RWPE2 (cell line): Measurements from ENCODE around the gene KAZN.

Experiments
- ATAC-seq: fragments of 200-7000 bp; cut with Tn5 transposase; 3 replicates; pipeline ENCODE4 v1.9.1; 2021; ENCODE audit warnings: low read depth
- DNase-seq: peaks from one replicate; pipeline ENCODE4 v3.0.0-alpha.2; 2020; ENCODE audit warnings: low spot score
- H3K27ac ChIP-seq: fragments of 450-650 bp; 2 replicates; pipeline ENCODE4 v1.5.1; 2017; ENCODE audit warnings: mild to moderate bottlenecking; ENCODE audit not compliant: poor library complexity, severe bottlenecking
- H3K27me3 ChIP-seq: fragments of 250-450 bp; sonication (Bioruptor Pico); 2 replicates; pipeline ENCODE4 v1.5.1; 2021; ENCODE audit warnings: mild to moderate bottlenecking, moderate library complexity; ENCODE audit not compliant: insufficient read depth, poor library complexity, severe bottlenecking
- H3K36me3 ChIP-seq: fragments of 250-450 bp; sonication (Bioruptor Pico); 2 replicates; pipeline ENCODE4 v1.5.1; 2020; ENCODE audit warnings: low read depth, mild to moderate bottlenecking, moderate library complexity
- H3K4me1 ChIP-seq: fragments of 250-450 bp; sonication (Bioruptor Pico); 2 replicates; pipeline ENCODE4 v1.5.1; 2021; ENCODE audit warnings: mild to moderate bottlenecking, moderate library complexity; ENCODE audit not compliant: insufficient read depth, poor library complexity, severe bottlenecking
- H3K4me3 ChIP-seq: fragments of 250-450 bp; sonication (Bioruptor Pico); 2 replicates; pipeline ENCODE4 v1.5.1; 2021; ENCODE audit warnings: mild to moderate bottlenecking, moderate library complexity; ENCODE audit not compliant: severe bottlenecking
- H3K9me3 ChIP-seq: fragments of 250-450 bp; sonication (Bioruptor Pico); 2 replicates; pipeline ENCODE4 v1.5.1; 2021; ENCODE audit warnings: mild to moderate bottlenecking, moderate library complexity; ENCODE audit not compliant: severe bottlenecking
- TF ChIP-seq, protein P1 (sequence below): fragments of 450-650 bp; IDR thresholded peaks from one replicate; pipeline ENCODE4 v1.5.1; 2017; ENCODE audit warnings: mild to moderate bottlenecking, moderate library complexity; ENCODE audit not compliant: poor library complexity, severe bottlenecking

KAZN gene

DNA sequence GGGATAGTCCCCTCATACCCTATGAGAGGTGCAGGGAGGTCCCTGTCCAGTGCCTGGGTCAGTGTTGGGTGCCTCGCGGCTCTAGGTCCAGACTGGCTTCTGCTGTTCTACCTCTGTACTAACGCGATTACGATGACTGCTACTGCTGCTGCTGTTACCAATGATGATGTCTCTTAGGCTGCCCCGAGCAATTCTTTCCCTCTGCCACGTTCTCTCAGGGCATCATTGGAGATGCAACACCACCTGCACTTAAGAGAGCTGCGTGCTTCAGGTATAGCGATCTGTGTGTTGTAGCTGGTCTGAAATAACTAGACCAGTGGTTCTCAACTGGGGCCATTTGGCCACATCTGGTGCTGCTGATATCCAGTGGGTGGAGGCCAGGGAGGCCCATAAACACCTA, 36.9 kb downstream of the KAZN start:
- Histone ChIP-seq H3K27me3 (no peaks in the 10 kb centered on the region), H3K27ac (no peak overlapping the region), H3K4me1 (no peaks in the 10 kb centered on the region), H3K36me3 (no peaks in the 10 kb centered on the region), H3K4me3 (no peak overlapping the region), H3K9me3 (no peaks in the 10 kb centered on the region)
- no peak for ATAC-seq
- DNase-seq, result no peak
- TF ChIP-seq, protein P1, sequence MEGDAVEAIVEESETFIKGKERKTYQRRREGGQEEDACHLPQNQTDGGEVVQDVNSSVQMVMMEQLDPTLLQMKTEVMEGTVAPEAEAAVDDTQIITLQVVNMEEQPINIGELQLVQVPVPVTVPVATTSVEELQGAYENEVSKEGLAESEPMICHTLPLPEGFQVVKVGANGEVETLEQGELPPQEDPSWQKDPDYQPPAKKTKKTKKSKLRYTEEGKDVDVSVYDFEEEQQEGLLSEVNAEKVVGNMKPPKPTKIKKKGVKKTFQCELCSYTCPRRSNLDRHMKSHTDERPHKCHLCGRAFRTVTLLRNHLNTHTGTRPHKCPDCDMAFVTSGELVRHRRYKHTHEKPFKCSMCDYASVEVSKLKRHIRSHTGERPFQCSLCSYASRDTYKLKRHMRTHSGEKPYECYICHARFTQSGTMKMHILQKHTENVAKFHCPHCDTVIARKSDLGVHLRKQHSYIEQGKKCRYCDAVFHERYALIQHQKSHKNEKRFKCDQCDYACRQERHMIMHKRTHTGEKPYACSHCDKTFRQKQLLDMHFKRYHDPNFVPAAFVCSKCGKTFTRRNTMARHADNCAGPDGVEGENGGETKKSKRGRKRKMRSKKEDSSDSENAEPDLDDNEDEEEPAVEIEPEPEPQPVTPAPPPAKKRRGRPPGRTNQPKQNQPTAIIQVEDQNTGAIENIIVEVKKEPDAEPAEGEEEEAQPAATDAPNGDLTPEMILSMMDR, result no peak

DNA sequence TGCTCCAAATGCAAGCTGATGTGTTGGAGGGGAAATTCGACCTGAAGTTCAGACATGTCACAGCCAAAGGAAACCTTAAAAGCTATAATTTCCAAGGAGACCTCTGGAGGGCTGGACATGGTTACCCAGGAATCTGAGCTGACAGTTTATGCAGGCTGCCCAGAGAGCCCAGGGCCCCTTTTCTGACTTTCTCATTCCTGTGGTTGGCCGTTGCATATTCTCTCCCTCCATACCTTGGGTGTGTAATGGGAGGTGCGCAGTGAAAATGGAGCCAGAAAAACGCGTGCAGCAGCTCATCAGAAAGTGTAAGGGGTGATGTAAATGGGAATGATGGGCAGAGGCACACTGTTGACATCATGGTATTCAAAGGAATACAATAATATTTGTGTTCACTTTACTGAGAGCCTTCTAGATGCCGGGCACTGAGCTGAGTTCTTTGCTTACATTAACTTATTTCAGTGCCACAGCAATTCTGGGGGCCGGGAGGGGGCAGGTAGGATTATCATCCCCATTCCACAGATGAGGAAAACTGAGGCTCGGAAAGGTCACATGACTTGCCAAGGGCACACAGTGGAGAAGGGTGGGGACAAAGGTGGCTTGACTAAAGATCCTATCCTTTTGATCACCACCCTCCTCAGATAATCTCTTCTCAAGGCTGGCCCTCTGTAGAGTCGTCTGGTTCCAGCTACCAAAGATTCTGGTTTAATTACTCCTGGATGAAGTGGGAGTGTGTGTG, 38.6 kb downstream of the KAZN start:
- DNase-seq (no peak), ATAC-seq (no peak)
- Histone ChIP-seq H3K9me3 (no peaks in the 10 kb centered on the region), H3K36me3 (no peaks in the 10 kb centered on the region), H3K4me3 (no peak overlapping the region), H3K27ac (no peak overlapping the region), H3K27me3 (no peaks in the 10 kb centered on the region), H3K4me1 (no peaks in the 10 kb centered on the region)
- TF ChIP-seq, protein P1, result no peak

DNA sequence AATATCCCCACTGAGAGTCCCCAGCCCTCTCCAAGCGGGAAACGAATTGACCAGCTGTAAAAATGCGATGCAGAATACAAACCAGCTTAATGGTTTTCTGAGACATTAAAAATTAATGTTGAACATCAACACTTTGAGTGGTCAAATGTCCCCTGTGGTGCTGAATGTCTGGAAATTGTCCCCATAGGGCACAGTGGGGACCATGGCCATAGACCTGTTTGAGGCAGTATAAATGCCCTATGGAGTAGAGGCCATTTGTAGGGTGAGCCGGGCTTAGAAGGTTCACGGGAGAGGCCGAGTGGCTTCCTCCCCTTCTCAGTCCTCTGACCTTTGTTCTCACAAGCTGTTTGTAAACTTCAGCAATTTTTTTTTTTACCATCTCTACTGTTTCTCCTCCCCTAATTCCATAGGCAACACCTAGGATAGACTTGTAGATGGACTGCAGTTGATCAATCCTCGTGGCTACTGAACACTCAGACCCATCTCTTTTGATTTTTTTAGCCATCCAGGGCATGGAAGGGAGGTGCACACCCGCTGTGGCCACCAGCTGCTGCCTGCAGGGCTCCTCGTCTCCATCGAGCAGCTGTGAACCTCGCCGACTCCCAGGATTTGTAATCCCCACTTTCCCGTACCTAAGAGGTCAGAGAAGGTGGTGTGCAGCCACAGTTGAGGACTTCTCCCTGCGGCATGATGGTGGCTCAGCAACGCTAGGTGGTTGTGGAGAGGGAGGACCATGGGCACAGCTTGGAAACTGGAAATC, 41.0 kb downstream of the KAZN start:
- Histone ChIP-seq H3K4me3 (no peak overlapping the region), H3K36me3 (no peaks in the 10 kb centered on the region), H3K4me1 (no peaks in the 10 kb centered on the region), H3K27ac (no peak overlapping the region), H3K27me3 (no peaks in the 10 kb centered on the region), H3K9me3 (no peaks in the 10 kb centered on the region)
- ATAC-seq, result no peak
- TF ChIP-seq, protein P1, result no peak
- no peak for DNase-seq

DNA sequence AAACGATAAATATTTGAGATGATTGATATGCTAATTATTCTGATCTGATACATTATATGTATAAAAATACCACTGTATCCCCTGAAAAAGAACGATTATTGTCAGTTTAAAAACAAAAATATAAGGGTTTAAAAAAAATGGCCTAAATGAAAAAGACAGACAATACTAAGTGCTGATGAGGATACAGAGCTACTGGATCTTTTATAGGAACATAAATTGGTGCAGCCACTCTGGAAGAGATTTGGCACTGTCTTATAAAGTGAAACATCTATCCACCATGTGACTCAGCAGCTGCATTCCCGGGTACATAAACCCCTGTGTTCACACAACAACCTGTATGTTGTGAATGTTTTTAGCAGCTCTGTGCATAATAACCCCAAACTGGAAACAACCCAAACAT, 44.2 kb downstream of the KAZN start:
- Histone ChIP-seq H3K4me1 (no peaks in the 10 kb centered on the region), H3K27me3 (no peaks in the 10 kb centered on the region), H3K36me3 (no peaks in the 10 kb centered on the region), H3K27ac (no peak overlapping the region), H3K9me3 (peaks cover 4% of the 10 kb centered on the region), H3K4me3 (no peak overlapping the region)
- DNase-seq, result no peak
- ATAC-seq, result no peak
- TF ChIP-seq, protein P1, result no peak

DNA sequence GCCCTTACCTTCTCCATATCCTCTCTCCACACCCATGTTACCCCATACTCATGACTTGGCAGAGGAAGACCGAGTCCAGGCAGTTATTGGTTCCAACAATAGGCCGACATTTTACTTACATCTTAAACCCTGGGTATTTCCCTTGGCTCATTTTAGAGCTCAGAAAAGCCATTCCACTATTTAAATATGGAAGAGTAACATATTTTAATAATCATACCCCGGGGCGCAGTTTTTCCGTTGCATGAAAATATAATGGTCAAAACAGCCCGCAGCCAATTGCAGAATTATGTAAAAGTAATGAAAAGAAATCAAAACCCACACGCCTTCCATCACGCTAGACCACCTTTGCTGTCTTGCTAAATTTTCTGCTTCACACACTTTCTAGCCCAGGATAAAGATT, 48.5 kb downstream of the KAZN start:
- Histone ChIP-seq H3K27me3 (no peaks in the 10 kb centered on the region), H3K4me3 (no peak overlapping the region), H3K36me3 (no peaks in the 10 kb centered on the region), H3K27ac (no peak overlapping the region), H3K9me3 (peaks cover 4% of the 10 kb centered on the region), H3K4me1 (no peaks in the 10 kb centered on the region)
- ATAC-seq, result no peak
- no peak for DNase-seq
- TF ChIP-seq, protein P1, result no peak
